ENCODE measurements around the gene CCL18. TPM values are rescaled to one million over a fixed set of nuclear protein-coding genes. Genes with fewer than 3 reads are reported as not detected.
"Not testable (repeated sequence)": the region's sequence is repeated elsewhere in the genome, so short reads cannot be mapped to it uniquely, and the experiment has no call there.

Gene CCL18
- polyA plus RNA-seq, 1 donor from 2014 or later: not detected

GRCh38 chr17:36086791-36087190 lies 22.7 kb downstream of the CCL18 start:
- Mint-ChIP-seq H3K36me3 (no peaks in the 10 kb centered on the region), H3K9me3 (no peaks in the 10 kb centered on the region), H3K4me1 (peaks cover 30 to 44% (median 40%) of the 10 kb centered on the region in 3 donors), H3K27me3 (peaks cover 11% of the 10 kb centered on the region), H3K4me3 (no peak overlapping the region), H3K27ac (no peak overlapping the region)

- H3K36me3 Mint-ChIP-seq, H3K9me3 Mint-ChIP-seq, H3K27ac Mint-ChIP-seq, H3K4me3 Mint-ChIP-seq: not testable (repeated sequence)
- peaks cover 30 to 44% (median 40%) of the 10 kb centered on the region in 3 donors for H3K4me1 Mint-ChIP-seq
- peaks cover 12% of the 10 kb centered on the region for H3K27me3 Mint-ChIP-seq
Measured at GRCh38 chr17:36087471-36087870, 23.4 kb downstream of the CCL18 start.

- peak overlapping the region in 1 of 3 donors; percentile 40 for H3K27ac Mint-ChIP-seq
- not testable (repeated sequence) for H3K36me3 Mint-ChIP-seq, H3K9me3 Mint-ChIP-seq, H3K4me3 Mint-ChIP-seq, H3K27me3 Mint-ChIP-seq
- peaks cover 27 to 42% (median 40%) of the 10 kb centered on the region in 3 donors for H3K4me1 Mint-ChIP-seq
Measured at GRCh38 chr17:36087897-36088572, 24.0 kb downstream of the CCL18 start.

- Mint-ChIP-seq H3K4me3 (peak overlapping the region in 1 of 4 donors; percentile 3), H3K9me3 (no peaks in the 10 kb centered on the region), H3K36me3 (no peaks in the 10 kb centered on the region), H3K4me1 (peaks cover 24 to 40% (median 39%) of the 10 kb centered on the region in 3 donors), H3K27ac (peak overlapping the region in 1 of 3 donors; percentile 58), H3K27me3 (peaks cover 9% of the 10 kb centered on the region)
Measured at GRCh38 chr17:36088670-36089338, 24.7 kb downstream of the CCL18 start.

- Mint-ChIP-seq H3K27me3 (peaks cover 12% of the 10 kb centered on the region), H3K36me3 (no peaks in the 10 kb centered on the region), H3K4me1 (peaks cover 26 to 40% (median 39%) of the 10 kb centered on the region in 3 donors), H3K27ac (peak overlapping the region; percentile 58 to 74 (median 68)), H3K9me3 (no peaks in the 10 kb centered on the region), H3K4me3 (peak overlapping the region; percentile 18 to 88 (median 79))
Measured at GRCh38 chr17:36089339-36089865, 25.3 kb downstream of the CCL18 start.

- Mint-ChIP-seq H3K27ac (peak within 1 kb of the TSS; percentile 58 to 74 (median 68)), H3K4me1 (peaks cover 29 to 44% (median 39%) of the 10 kb centered on the region in 3 donors), H3K36me3 (no peaks in the 10 kb centered on the region), H3K27me3 (peaks cover 18% of the 10 kb centered on the region), H3K9me3 (no peaks in the 10 kb centered on the region), H3K4me3 (peak within 1 kb of the TSS; percentile 18 to 88 (median 79))
Measured at GRCh38 chr17:36089888-36090836, 26.1 kb downstream of the CCL18 start, which contains the start of gene CCL3. Gene CCL3 (minus strand): TSS chr17:36090143. CDS start chr17:36090058, 85 bp downstream.

GRCh38 chr17:36092230-36092629 lies 28.2 kb downstream of the CCL18 start:
- Mint-ChIP-seq H3K27me3 (peaks cover 26% of the 10 kb centered on the region), H3K27ac (no peak overlapping the region), H3K9me3 (no peaks in the 10 kb centered on the region), H3K4me3 (no peak overlapping the region), H3K36me3 (no peaks in the 10 kb centered on the region), H3K4me1 (peaks cover 31 to 49% (median 39%) of the 10 kb centered on the region in 3 donors)

GRCh38 chr17:36092715-36093114 lies 28.6 kb downstream of the CCL18 start:
- H3K9me3 Mint-ChIP-seq, H3K4me3 Mint-ChIP-seq, H3K27ac Mint-ChIP-seq, H3K36me3 Mint-ChIP-seq: not testable (repeated sequence)
- peaks cover 31 to 49% (median 39%) of the 10 kb centered on the region in 3 donors for H3K4me1 Mint-ChIP-seq
- H3K27me3 Mint-ChIP-seq: peaks cover 26% of the 10 kb centered on the region

- no peak overlapping the region for H3K27ac Mint-ChIP-seq
- H3K4me1 Mint-ChIP-seq: peaks cover 33 to 44% (median 35%) of the 10 kb centered on the region in 3 donors
- no peaks in the 10 kb centered on the region for H3K36me3 Mint-ChIP-seq
- H3K4me3 Mint-ChIP-seq: peak overlapping the region in 1 of 4 donors; percentile 12
- no peaks in the 10 kb centered on the region for H3K9me3 Mint-ChIP-seq
- peaks cover 37% of the 10 kb centered on the region for H3K27me3 Mint-ChIP-seq
Measured at GRCh38 chr17:36094232-36094631, 30.2 kb downstream of the CCL18 start.

- peaks cover 40% of the 10 kb centered on the region for H3K27me3 Mint-ChIP-seq
- no peaks in the 10 kb centered on the region for H3K9me3 Mint-ChIP-seq
- peaks cover 33 to 39% (median 34%) of the 10 kb centered on the region in 3 donors for H3K4me1 Mint-ChIP-seq
- H3K4me3 Mint-ChIP-seq: no peak overlapping the region
- H3K27ac Mint-ChIP-seq: no peak overlapping the region
- no peaks in the 10 kb centered on the region for H3K36me3 Mint-ChIP-seq
Measured at GRCh38 chr17:36094746-36095145, 30.7 kb downstream of the CCL18 start.

GRCh38 chr17:36095992-36096391 lies 31.9 kb downstream of the CCL18 start:
- peaks cover 45% of the 10 kb centered on the region for H3K27me3 Mint-ChIP-seq
- H3K36me3 Mint-ChIP-seq: no peaks in the 10 kb centered on the region
- H3K9me3 Mint-ChIP-seq: no peaks in the 10 kb centered on the region
- no peak overlapping the region for H3K4me3 Mint-ChIP-seq
- peak overlapping the region in 1 of 3 donors; percentile 61 for H3K27ac Mint-ChIP-seq
- H3K4me1 Mint-ChIP-seq: peaks cover 28 to 33% (median 30%) of the 10 kb centered on the region in 3 donors

- H3K27ac Mint-ChIP-seq, H3K9me3 Mint-ChIP-seq, H3K4me3 Mint-ChIP-seq, H3K36me3 Mint-ChIP-seq: not testable (repeated sequence)
- peaks cover 52% of the 10 kb centered on the region for H3K27me3 Mint-ChIP-seq
- H3K4me1 Mint-ChIP-seq: peaks cover 28 to 32% (median 30%) of the 10 kb centered on the region in 3 donors
Measured at GRCh38 chr17:36099004-36099403, 34.9 kb downstream of the CCL18 start.

GRCh38 chr17:36103401-36103975 lies 39.4 kb downstream of the CCL18 start, which contains the start of gene CCL4:
Gene CCL4 (plus strand): TSS chr17:36103827. CDS start chr17:36103906, 79 bp downstream.
- Mint-ChIP-seq H3K27ac (peak within 1 kb of the TSS; percentile 28 to 76 (median 68)), H3K27me3 (peaks cover 48% of the 10 kb centered on the region), H3K4me1 (peaks cover 29 to 34% (median 33%) of the 10 kb centered on the region in 3 donors), H3K4me3 (peak within 1 kb of the TSS; percentile 4 to 91 (median 56))
- H3K9me3 Mint-ChIP-seq, H3K36me3 Mint-ChIP-seq: not testable (repeated sequence)

GRCh38 chr17:36104246-36104645 lies 40.2 kb downstream of the CCL18 start:
- H3K4me3 Mint-ChIP-seq: peak overlapping the region in 2 of 4 donors; percentile 65 to 91
- H3K36me3 Mint-ChIP-seq, H3K9me3 Mint-ChIP-seq: not testable (repeated sequence)
- H3K27ac Mint-ChIP-seq: peak overlapping the region in 1 of 3 donors; percentile 21
- H3K4me1 Mint-ChIP-seq: peaks cover 29 to 32% (median 29%) of the 10 kb centered on the region in 3 donors
- peaks cover 40% of the 10 kb centered on the region for H3K27me3 Mint-ChIP-seq

All from IgD-negative memory B cell (primary cell).